HepG2 (cell line): ENCODE measurements around the gene ARHGEF4. TPM values are rescaled to one million over a fixed set of nuclear protein-coding genes. Genes with fewer than 3 reads are reported as not detected.

ENCODE experiments used
- ATAC-seq: fragments of 200-7000 bp; cut with Tn5 transposase; 3 replicates; pipeline ENCODE4 v1.9.1; 2020; ENCODE audit warnings: mild to moderate bottlenecking, moderate library complexity
- BruUV-seq: library from RNA; stranded (reverse); fragments of 400-500 nt; replicated peaks from 2 replicates; lab custom pipeline; 2021; lab: Mats Ljungman, UMichigan
- CTCF ChIA-PET: fragments of 300-600 bp; formaldehyde crosslinking; extraction: SDS; loops from one replicate; lab custom pipeline; 2021; ENCODE audit warnings: low total read pairs, inconsistent platforms, low intra/inter-chr PET ratio; lab: Yijun Ruan, JAX
- POLR2A ChIA-PET: fragments of 350-600 bp; sonication (Branson Sonifier 250); formaldehyde crosslinking; loops from one replicate; lab custom pipeline; 2020; ENCODE audit warnings: antibody characterized with exemption, inconsistent platforms; lab: Yijun Ruan, JAX
- DNase-seq: peaks from one replicate; pipeline ENCODE4 v3.0.0-alpha.2; 2015; ENCODE audit warnings: low spot score
- FAIRE-seq: peaks from 3 replicates; lab custom pipeline; 2011; peaks lifted over from hg19 to GRCh38; lab: Jason Lieb, UNC
- H2AFZ ChIP-seq: one replicate; pipeline ENCODE4 v1.6.1; 2011; ENCODE audit warnings: low read length, inconsistent platforms
- H3K27ac ChIP-seq: fragments of 300-600 bp; 3 replicates; pipeline ENCODE4 v1.8.0; 2011; ENCODE audit warnings: mixed run types, mild to moderate bottlenecking, mixed read lengths, low read length, inconsistent platforms; ENCODE audit not compliant: insufficient read depth; ENCODE audit errors: extremely low read length
- H3K27me3 ChIP-seq, 2 experiments: fragments of 200-600 bp in 1 of 2; 2 replicates in 1 of 2; 3 replicates in 1 of 2; pipeline versions ENCODE4 v1.6.0 to v1.8.0; 2011; ENCODE audit warnings: low read length in 2 of 2, mild to moderate bottlenecking in 2 of 2, moderate library complexity in 2 of 2, inconsistent platforms in 1 of 2; ENCODE audit not compliant: insufficient read depth in 2 of 2, control insufficient read depth in 1 of 2
- H3K36me3 ChIP-seq, 2 experiments: fragments of 200-600 bp in 1 of 2; replicated peaks in 1 of 2; 2 replicates in 1 of 2; 3 replicates in 1 of 2; pipeline versions ENCODE4 v1.5.1 to v1.8.0; 2011; ENCODE audit warnings: low read length in 2 of 2, inconsistent platforms in 1 of 2; ENCODE audit not compliant: insufficient read depth in 2 of 2, control insufficient read depth in 1 of 2
- H3K4me1 ChIP-seq: 2 replicates; pipeline ENCODE4 v1.5.1; 2012; ENCODE audit warnings: low read length, inconsistent platforms; ENCODE audit not compliant: insufficient read depth
- H3K4me2 ChIP-seq: 2 replicates; pipeline ENCODE4 v1.6.0; 2011; ENCODE audit warnings: low read depth, low read length, inconsistent platforms
- H3K4me3 ChIP-seq, 3 experiments: fragments of 200-600 bp in 1 of 3; sonication (generic), shearing (Covaris generic) in 1 of 3; replicated peaks in 1 of 3; 2 replicates each; pipeline ENCODE4 v1.5.1; 2011 to 2016; ENCODE audit warnings: low read length in 3 of 3, inconsistent platforms in 2 of 3, low read depth in 2 of 3, mild to moderate bottlenecking in 2 of 3, control low read depth in 1 of 3, mixed read lengths in 1 of 3; ENCODE audit not compliant: insufficient read depth in 1 of 3
- H3K79me2 ChIP-seq: one replicate; pipeline ENCODE4 v1.6.1; 2011; ENCODE audit warnings: low read length, inconsistent platforms; ENCODE audit not compliant: insufficient read depth
- H3K9ac ChIP-seq: 2 replicates; pipeline ENCODE4 v1.6.0; 2011; ENCODE audit warnings: mild to moderate bottlenecking, low read depth, low read length, inconsistent platforms; ENCODE audit not compliant: insufficient read depth
- H3K9me3 ChIP-seq: 2 replicates; pipeline ENCODE4 v1.5.1; 2012; ENCODE audit warnings: mild to moderate bottlenecking, low read length
- H4K20me1 ChIP-seq: 2 replicates; pipeline ENCODE4 v1.6.0; 2011; ENCODE audit warnings: inconsistent platforms, mild to moderate bottlenecking, low read length, moderate library complexity; ENCODE audit not compliant: insufficient read depth
- ELF3 ChIP-seq: IDR thresholded peaks from 2 replicates; pipeline ENCODE4 v1.6.1; 2016; ENCODE audit warnings: missing genetic modification reagents, missing compliant biosample characterization
- PHF21A ChIP-seq: sonication (generic); formaldehyde crosslinking; IDR thresholded peaks from 2 replicates; pipeline ENCODE4 v1.5.0; 2020; ENCODE audit warnings: mild to moderate bottlenecking, missing genetic modification reagents
- TAF15 ChIP-seq: fragments of 200-400 bp; formaldehyde crosslinking; IDR thresholded peaks from one replicate; pipeline ENCODE4 v1.6.1; 2018; ENCODE audit warnings: mild to moderate bottlenecking, low read depth, low read length; ENCODE audit not compliant: poor library complexity, severe bottlenecking
- ZFP62 ChIP-seq: sonication (generic); formaldehyde crosslinking; IDR thresholded peaks from 2 replicates; pipeline ENCODE4 v1.4.0; 2020; ENCODE audit warnings: missing genetic modification reagents
- WGBS: methylation state at CpG from one replicate; pipeline ENCODE4 v1.1.6; 2017; ENCODE audit warnings: low lambda C conversion rate; 5-methylcytosine and 5-hydroxymethylcytosine counted together
- in situ Hi-C: cut with HindIII; loops from 2 replicates; pipeline ENCODE4 v1.10.0; 2017; ENCODE audit warnings: low pct_unique_long_range_greater_than_20kb; ENCODE audit not compliant: extremely low pct_ligation_motif_present
- intact Hi-C: fragments of 100-400 bp; cut with micrococcal nuclease; formaldehyde crosslinking; loops from one replicate; pipeline ENCODE4 v1.10.0; 2022; ENCODE audit not compliant: unreplicated experiment
- polyA plus RNA-seq, 8 experiments: library from polyadenylated mRNA; depleted of rRNA in 3 of 8; stranded (reverse) in 7 of 8; unstranded in 1 of 8; fragments of >200 nt; fragmentation: Illumina TruSeq in 4 of 8; extraction: Trizol in 4 of 8; gene quantifications; 2 replicates each; pipeline versions ENCODE4 v1.2.1 to v1.2.3, GENCODE V29; 2011 to 2016; ENCODE audit warnings: low read depth in 4 of 8, missing spikeins in 1 of 8, mixed read lengths in 1 of 8; ENCODE audit not compliant: insufficient read depth in 1 of 8
- total RNA-seq, 5 experiments: library from RNA; depleted of rRNA; stranded (reverse); fragments of >200 nt; fragmentation: Illumina TruSeq; extraction: Trizol; gene quantifications; 2 replicates each; pipeline ENCODE4 v1.2.3, GENCODE V29; 2016; ENCODE audit warnings: low read depth in 1 of 5
- TF ChIP-seq, protein P1 (sequence below): IDR thresholded peaks from 2 replicates; pipeline ENCODE4 v1.6.1; 2016; ENCODE audit warnings: missing compliant biosample characterization, missing genetic modification reagents, borderline replicate concordance

Gene ARHGEF4
- total and polyA plus RNA-seq, 2 of the 13 experiments (the other 11 are each of a cell fraction or from before 2014, with no cell fraction given) = 0.11 to 0.13 TPM

DNA sequence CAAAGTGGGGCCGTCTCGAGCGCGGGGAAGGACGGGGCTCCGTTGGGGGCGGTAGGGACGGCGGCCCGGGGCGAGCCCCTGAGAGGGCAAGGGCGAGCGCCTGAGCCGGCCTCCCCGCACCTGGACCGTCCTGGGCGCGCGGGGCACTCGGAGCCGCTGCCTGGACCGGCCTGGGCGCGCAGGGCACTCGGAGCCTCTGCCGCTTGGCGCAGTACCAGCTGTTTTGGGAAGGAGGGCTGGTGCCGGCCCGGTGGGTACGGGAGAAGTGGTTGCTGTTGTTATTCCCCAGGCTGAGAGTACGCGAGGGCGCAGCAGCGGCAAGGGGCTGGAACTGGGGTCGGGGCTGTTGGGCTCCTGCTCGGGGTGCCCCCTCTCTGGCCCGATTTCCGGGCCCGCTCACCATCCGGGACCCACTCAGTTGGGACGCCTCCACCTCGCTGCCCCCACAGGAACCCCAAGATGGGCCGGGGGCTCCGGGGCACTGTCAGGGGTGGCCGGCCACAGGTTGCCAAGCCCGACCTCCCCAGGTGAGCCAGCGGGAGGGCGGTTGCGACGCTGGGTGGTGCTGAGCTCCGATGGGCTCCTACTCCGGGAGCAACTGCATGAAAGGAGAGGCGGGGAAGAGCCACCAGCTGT is 579 bp downstream of the ARHGEF4 start:
- H3K27ac ChIP-seq = no peak overlapping the region
- ChIA-PET POLR2A (no interaction called here), CTCF (no interaction called here)
- in situ Hi-C loops (no loop called here), intact Hi-C loops (no loop called here)
- peak overlapping the region in 1 of 3 experiments; percentile 44; a peak in 1 of 6 replicates for H3K4me3 ChIP-seq
- WGBS = 53% methylated on average over 30 of the region's 53 CpGs
- DNase-seq (no peak), FAIRE-seq (no peak), ATAC-seq (no peak)
- TF ChIP-seq TAF15 = peak; percentile 16
- no peak for TF ChIP-seq ELF3
- H3K9ac ChIP-seq = no peak overlapping the region
- BruUV-seq = no TSS peak
- 0 out of 2 replicates have a peak, but pooled peaks cover 8% of the 10 kb centered on the region for H3K4me1 ChIP-seq
- no peaks in the 10 kb centered on the region for H3K36me3 ChIP-seq
- H4K20me1 ChIP-seq = no peaks in the 10 kb centered on the region; the same call in 1 of the 2 replicates
- peaks cover 14 to 75% of the 10 kb centered on the region in 2 experiments for H3K27me3 ChIP-seq
- H2AFZ ChIP-seq = no peak overlapping the region
- no peaks in the 10 kb centered on the region for H3K79me2 ChIP-seq
- H3K9me3 ChIP-seq = no peaks in the 10 kb centered on the region
- H3K4me2 ChIP-seq = peak overlapping the region; percentile 37; the same call in 1 of the 2 replicates

DNA sequence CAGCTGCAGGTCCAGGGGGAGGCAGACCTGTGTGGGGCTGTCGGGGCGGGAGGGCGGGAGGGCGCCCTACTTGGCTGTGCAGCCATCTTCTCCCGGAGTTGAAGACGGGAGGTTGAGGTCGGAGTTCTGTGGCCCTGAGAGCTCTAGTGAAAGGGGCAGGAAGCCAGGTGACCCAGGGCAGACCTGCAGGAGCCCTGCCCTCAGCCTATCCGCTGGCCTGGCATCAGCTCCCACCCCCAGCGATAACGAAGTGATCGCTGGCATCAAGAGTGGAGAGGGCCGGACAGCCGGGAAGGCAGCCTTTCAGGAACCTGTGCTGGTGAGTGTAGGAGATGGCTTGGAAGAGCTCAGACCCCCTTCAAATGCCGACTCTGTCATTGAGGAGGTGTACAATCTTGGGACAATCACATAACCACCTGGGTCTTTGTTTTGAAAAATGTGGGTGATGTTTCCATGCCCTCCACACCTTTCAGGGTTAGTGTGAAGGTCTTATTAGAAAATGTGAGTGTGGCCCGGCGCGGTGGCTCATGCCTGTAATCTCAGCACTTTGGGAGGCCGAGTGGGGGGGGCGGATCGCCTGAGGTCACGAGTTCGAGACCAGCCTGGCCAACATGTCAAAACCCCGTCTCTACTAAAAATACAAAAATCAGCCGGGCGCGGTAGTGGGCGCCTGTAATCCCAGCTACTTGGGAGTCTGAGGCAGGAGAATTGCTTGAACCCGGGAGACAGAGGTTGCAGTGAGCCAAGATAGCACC is 1.3 kb downstream of the ARHGEF4 start:
- in situ Hi-C loops = no loop called here
- H2AFZ ChIP-seq = no peak overlapping the region
- H3K9ac ChIP-seq = no peak overlapping the region
- TF ChIP-seq, protein P1, sequence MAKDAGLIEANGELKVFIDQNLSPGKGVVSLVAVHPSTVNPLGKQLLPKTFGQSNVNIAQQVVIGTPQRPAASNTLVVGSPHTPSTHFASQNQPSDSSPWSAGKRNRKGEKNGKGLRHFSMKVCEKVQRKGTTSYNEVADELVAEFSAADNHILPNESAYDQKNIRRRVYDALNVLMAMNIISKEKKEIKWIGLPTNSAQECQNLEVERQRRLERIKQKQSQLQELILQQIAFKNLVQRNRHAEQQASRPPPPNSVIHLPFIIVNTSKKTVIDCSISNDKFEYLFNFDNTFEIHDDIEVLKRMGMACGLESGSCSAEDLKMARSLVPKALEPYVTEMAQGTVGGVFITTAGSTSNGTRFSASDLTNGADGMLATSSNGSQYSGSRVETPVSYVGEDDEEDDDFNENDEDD (CRISPR knock-in tag) = no peak
- TF ChIP-seq ZFP62 (CRISPR knock-in tag) (no peak), PHF21A (CRISPR knock-in tag) (no peak), TAF15 (peak; percentile 9)
- TF ChIP-seq, all 625 proteins: peak for 1
- Histone ChIP-seq H3K4me2 (no peak overlapping the region), H3K27ac (no peak overlapping the region), H3K27me3 (peaks cover 14 to 73% of the 10 kb centered on the region in 2 experiments), H3K36me3 (no peaks in the 10 kb centered on the region), H3K79me2 (no peaks in the 10 kb centered on the region), H4K20me1 (no peaks in the 10 kb centered on the region; the same call in 1 of the 2 replicates), H3K4me1 (0 out of 2 replicates have a peak, but pooled peaks cover 8% of the 10 kb centered on the region), H3K9me3 (no peaks in the 10 kb centered on the region), H3K4me3 (no peak overlapping the region)
- WGBS = 66% methylated on average over 28 of the region's 28 CpGs
- ChIA-PET CTCF (no interaction called here), POLR2A (no interaction called here)
- BruUV-seq = no TSS peak
- ATAC-seq (no peak), FAIRE-seq (no peak), DNase-seq (no peak)
- intact Hi-C loops = no loop called here
